Measurements from ENCODE around the gene ANXA5.

ANXA5 gene

DNA sequence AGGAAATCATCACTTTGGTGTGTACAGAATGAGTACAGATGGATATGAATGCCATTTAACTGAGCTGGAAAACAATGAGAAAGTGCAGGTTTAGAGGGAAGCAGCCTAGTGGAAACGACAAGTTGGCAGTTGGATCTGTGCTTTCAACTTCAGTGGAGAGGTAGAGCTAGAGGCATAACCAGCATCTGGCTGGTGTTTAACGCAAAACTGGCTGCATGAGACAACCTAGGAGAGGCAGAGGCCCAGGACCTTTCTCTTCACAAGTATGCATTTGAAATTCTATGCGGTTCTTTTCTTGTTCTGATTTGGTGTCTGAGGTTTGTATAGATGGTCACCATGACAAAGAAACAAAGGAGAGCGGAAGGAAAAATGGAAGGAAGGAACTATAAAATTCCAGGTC, 63.1 kb downstream of the ANXA5 start:
- DNase-seq: no peak

DNA sequence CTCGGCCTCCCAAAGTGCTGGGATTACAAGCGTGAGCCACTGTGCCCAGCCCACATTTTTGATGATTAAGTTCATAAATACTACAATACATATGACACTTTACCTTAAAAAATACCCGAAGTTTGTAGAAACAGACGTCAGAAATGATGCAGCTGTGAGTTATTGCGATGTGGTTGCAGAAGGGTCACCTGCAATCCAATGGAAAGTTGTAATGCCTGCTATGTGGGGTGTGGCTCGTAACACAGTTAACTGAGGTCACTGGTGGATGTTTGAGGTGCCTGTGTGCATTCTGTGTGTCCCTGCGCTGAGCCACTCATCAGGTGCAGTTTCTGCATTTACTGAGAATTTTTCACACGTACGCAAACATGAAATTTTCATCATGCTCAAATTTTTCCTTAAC, 64.1 kb downstream of the ANXA5 start:
- no peak for DNase-seq
